Measurements from ENCODE around the gene TGFBR3.

- TF ChIP-seq LARP7 (IDR thresholded peaks at IDR 0.05), result no peak
- TF ChIP-seq, protein P1, sequence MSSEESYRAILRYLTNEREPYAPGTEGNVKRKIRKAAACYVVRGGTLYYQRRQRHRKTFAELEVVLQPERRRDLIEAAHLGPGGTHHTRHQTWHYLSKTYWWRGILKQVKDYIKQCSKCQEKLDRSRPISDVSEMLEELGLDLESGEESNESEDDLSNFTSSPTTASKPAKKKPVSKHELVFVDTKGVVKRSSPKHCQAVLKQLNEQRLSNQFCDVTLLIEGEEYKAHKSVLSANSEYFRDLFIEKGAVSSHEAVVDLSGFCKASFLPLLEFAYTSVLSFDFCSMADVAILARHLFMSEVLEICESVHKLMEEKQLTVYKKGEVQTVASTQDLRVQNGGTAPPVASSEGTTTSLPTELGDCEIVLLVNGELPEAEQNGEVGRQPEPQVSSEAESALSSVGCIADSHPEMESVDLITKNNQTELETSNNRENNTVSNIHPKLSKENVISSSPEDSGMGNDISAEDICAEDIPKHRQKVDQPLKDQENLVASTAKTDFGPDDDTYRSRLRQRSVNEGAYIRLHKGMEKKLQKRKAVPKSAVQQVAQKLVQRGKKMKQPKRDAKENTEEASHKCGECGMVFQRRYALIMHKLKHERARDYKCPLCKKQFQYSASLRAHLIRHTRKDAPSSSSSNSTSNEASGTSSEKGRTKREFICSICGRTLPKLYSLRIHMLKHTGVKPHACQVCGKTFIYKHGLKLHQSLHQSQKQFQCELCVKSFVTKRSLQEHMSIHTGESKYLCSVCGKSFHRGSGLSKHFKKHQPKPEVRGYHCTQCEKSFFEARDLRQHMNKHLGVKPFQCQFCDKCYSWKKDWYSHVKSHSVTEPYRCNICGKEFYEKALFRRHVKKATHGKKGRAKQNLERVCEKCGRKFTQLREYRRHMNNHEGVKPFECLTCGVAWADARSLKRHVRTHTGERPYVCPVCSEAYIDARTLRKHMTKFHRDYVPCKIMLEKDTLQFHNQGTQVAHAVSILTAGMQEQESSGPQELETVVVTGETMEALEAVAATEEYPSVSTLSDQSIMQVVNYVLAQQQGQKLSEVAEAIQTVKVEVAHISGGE (CRISPR knock-in tag; IDR thresholded peaks at IDR 0.05), result no peak
- no peak for TF ChIP-seq SREBF1 (IDR thresholded peaks at IDR 0.05; ENCODE audit: borderline replicate concordance, low read depth, low read length)
- TF ChIP-seq CREBBP (IDR thresholded peaks at IDR 0.05; ENCODE audit: low read depth, low read length), result no peak
- no peak for TF ChIP-seq CTCF (IDR thresholded peaks at IDR 0.05 in 2 of 3, conservative IDR thresholded peaks at IDR 0.05 in 1 of 3; ENCODE audit: insufficient read depth in 2 of 3, low read depth in 1 of 3, low read length in 3 of 3)
- TF ChIP-seq, protein P2, sequence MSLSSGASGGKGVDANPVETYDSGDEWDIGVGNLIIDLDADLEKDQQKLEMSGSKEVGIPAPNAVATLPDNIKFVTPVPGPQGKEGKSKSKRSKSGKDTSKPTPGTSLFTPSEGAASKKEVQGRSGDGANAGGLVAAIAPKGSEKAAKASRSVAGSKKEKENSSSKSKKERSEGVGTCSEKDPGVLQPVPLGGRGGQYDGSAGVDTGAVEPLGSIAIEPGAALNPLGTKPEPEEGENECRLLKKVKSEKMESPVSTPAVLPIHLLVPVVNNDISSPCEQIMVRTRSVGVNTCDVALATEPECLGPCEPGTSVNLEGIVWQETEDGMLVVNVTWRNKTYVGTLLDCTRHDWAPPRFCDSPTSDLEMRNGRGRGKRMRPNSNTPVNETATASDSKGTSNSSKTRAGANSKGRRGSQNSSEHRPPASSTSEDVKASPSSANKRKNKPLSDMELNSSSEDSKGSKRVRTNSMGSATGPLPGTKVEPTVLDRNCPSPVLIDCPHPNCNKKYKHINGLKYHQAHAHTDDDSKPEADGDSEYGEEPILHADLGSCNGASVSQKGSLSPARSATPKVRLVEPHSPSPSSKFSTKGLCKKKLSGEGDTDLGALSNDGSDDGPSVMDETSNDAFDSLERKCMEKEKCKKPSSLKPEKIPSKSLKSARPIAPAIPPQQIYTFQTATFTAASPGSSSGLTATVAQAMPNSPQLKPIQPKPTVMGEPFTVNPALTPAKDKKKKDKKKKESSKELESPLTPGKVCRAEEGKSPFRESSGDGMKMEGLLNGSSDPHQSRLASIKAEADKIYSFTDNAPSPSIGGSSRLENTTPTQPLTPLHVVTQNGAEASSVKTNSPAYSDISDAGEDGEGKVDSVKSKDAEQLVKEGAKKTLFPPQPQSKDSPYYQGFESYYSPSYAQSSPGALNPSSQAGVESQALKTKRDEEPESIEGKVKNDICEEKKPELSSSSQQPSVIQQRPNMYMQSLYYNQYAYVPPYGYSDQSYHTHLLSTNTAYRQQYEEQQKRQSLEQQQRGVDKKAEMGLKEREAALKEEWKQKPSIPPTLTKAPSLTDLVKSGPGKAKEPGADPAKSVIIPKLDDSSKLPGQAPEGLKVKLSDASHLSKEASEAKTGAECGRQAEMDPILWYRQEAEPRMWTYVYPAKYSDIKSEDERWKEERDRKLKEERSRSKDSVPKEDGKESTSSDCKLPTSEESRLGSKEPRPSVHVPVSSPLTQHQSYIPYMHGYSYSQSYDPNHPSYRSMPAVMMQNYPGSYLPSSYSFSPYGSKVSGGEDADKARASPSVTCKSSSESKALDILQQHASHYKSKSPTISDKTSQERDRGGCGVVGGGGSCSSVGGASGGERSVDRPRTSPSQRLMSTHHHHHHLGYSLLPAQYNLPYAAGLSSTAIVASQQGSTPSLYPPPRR (CRISPR knock-in tag; IDR thresholded peaks at IDR 0.05; ENCODE audit: borderline replicate concordance), result no peak
- no peak for TF ChIP-seq NCOA1 (IDR thresholded peaks at IDR 0.05; ENCODE audit: low read depth)
- no peak for TF ChIP-seq TCF7 (IDR thresholded peaks at IDR 0.05; ENCODE audit: borderline replicate concordance)
- no peak for TF ChIP-seq MTA1 (IDR thresholded peaks at IDR 0.05; ENCODE audit: borderline replicate concordance)
- TF ChIP-seq ZNF282 (CRISPR knock-in tag; IDR thresholded peaks at IDR 0.05), result no peak
- no peak for TF ChIP-seq FOXP1 (CRISPR knock-in tag; IDR thresholded peaks at IDR 0.05)
- TF ChIP-seq BHLHE40 (IDR thresholded peaks at IDR 0.05; ENCODE audit: low read length), result no peak
- TF ChIP-seq ZBTB33 (CRISPR knock-in tag; IDR thresholded peaks at IDR 0.05), result no peak
Observed at GRCh38 chr1:91736146-91736714, 149.7 kb downstream of the TGFBR3 start.
